KOPT-K1 (cell line): ENCODE measurements around the gene ATP6V0A1.
A peak's percentile ranks its signal among the peaks of the same experiment; 100 is the strongest.
"Not testable (repeated sequence)": the region's sequence is repeated elsewhere in the genome, so short reads cannot be mapped to it uniquely, and the experiment has no call there.

Experiments
- H3K27ac ChIP-seq: fragments of 200-600 bp; sonication (generic); 2 replicates; pipeline ENCODE4 v1.5.1; 2016; ENCODE audit warnings: antibody characterized with exemption, mild to moderate bottlenecking, low read depth, low read length; ENCODE audit not compliant: poor library complexity, severe bottlenecking
- H3K36me3 ChIP-seq: fragments of 200-600 bp; sonication (generic); 2 replicates; pipeline ENCODE4 v1.5.1; 2017; ENCODE audit warnings: antibody characterized with exemption, mild to moderate bottlenecking, low read length, moderate library complexity; ENCODE audit not compliant: insufficient read depth
- H3K9me3 ChIP-seq: fragments of 200-600 bp; sonication (generic); 2 replicates; pipeline ENCODE4 v1.5.1; 2017; ENCODE audit warnings: antibody characterized with exemption, low read length, mild to moderate bottlenecking; ENCODE audit not compliant: insufficient read depth, poor library complexity, severe bottlenecking

ATP6V0A1 gene

GRCh38 chr17:42458497-42459255 lies at the start of gene ATP6V0A1:
ATP6V0A1 (plus strand) TSS chr17:42458878; CDS start chr17:42460895, 2,017 bp downstream.
- Histone ChIP-seq H3K36me3 (no peaks in the 10 kb centered on the region), H3K9me3 (no peaks in the 10 kb centered on the region), H3K27ac (no peak within 1 kb of the TSS)

DNA sequence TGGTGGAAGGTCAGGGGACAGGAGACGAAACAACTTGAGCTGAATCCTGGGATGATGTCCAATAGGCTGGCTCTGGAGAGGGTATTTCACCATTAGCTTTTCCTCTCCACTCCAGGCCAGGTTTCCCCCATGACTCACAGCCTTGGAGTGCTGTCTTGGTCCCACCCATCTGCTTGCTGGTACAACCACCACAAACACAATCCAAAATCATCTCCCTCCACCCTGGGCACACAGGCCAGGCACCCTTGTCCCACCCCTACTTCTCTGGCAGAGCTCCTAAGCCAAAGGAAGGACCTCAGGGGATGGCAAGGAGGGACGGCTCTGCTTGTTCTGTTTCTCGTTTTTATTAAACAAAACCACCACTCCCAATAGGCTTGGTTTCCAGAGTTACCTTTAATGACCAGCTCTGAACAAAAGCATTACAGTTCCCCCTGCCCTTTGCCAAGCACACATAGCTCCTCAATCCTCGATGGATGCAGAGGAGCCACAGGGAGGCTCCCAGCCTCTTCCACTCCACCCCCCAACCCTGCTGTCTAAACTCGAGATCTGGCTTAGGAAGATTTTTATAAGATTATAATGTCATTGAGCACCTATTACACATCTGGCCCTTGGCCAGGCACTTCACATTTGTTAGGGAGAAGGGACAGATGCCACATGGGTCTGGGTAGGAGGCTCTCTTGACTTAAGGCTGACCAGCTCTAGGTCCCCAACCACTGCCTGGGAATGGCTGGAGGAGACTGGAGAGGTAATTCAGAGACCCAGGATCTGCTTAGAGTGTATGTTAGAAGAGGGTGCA lies 49.0 kb upstream of the ATP6V0A1 start:
- Histone ChIP-seq H3K9me3 (no peaks in the 10 kb centered on the region), H3K27ac (no peak overlapping the region), H3K36me3 (no peaks in the 10 kb centered on the region)

DNA sequence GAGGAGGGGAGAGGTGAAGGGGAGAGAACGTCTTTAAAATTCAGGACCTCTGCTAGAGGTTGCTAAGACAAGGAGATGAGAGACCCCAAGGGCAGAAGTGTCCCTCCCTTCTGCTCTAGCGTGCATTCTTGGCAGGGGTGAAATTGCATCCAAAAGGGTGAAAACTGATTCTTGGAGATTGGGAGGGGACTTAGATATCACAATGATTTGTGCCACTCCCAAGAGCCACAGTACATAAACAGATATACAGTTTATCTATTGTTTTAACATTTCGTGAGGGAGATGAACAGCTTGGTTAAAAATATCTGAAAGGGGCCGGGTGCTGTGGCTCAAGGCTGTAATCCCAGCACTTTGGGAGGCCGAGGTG lies 48.4 kb upstream of the ATP6V0A1 start:
- no peak overlapping the region for H3K27ac ChIP-seq
- no peaks in the 10 kb centered on the region for H3K36me3 ChIP-seq

GRCh38 chr17:42411361-42411760 lies 47.3 kb upstream of the ATP6V0A1 start:
- H3K9me3 ChIP-seq = no peaks in the 10 kb centered on the region
- H3K27ac ChIP-seq = no peak overlapping the region
- H3K36me3 ChIP-seq = no peaks in the 10 kb centered on the region

More for the DNA sequence above, 48.4 kb upstream of the ATP6V0A1 start:
- H3K9me3 ChIP-seq = no peaks in the 10 kb centered on the region

- Histone ChIP-seq H3K27ac (no peak overlapping the region), H3K36me3 (no peaks in the 10 kb centered on the region), H3K9me3 (no peaks in the 10 kb centered on the region)
Measured at GRCh38 chr17:42411905-42412679, 46.6 kb upstream of the ATP6V0A1 start.

DNA sequence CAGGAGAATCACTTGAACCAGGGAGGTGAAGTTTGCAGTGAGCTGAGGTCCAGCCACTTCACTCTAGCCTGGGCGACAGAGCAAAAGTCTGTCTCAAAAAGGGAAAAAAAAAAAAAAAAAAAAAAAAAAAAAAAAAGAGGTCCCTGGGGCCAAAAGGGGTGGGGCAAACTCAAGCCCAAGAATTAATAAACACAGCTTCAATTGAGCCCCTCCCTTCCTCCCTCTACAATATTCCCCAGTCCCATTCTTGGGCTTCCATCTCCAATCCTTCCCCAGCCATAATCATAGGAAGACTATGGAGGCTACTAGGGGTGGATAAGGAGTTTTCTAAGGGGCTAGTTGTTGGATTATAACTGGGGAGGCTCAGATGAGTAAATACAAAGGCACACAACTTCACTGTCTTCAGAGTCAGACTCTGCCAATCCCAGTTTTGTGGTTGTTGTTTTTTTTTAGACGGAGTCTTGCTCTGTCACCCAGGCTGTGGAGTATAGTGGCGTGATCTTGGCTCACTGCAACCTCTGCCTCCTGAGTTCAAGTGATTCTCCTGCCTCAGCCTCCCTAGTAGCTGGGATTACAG lies 45.1 kb upstream of the ATP6V0A1 start:
- Histone ChIP-seq H3K27ac (no peak overlapping the region), H3K36me3 (no peaks in the 10 kb centered on the region), H3K9me3 (no peaks in the 10 kb centered on the region)

DNA sequence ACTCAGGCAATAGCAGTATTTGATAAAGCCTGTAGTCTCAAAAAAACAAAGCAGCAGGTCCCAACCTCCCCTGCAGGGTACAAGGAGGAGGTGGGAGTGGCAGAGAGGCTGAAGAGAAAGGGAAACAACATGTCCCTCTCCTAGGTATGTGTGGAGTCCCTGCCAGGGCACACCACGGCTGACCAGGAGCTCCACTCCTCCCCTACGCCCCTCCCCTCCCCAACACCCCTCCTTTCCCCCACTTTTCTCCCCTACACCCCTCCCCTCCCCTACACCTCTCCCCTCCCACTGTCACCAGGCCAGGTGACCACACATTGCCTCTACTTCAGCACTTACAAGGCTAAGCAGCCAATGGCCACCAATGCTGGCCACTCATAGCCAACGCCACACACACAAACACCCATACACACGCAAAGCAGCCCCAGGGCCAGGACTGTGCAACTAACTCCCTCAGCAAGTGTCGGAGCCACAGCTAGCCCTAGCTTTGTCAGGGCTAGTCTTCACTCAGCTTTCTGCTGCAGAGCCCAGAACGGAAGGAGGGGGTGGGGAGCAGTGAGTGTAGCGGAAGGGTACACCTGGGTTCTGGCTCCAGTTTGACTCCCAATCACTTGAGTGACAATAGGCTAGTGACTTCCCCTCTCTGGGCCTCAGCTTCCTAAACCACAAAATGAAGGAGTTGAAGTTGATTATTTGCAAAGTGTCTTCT lies 43.8 kb upstream of the ATP6V0A1 start:
- peak overlapping the region; percentile 90 for H3K27ac ChIP-seq

DNA sequence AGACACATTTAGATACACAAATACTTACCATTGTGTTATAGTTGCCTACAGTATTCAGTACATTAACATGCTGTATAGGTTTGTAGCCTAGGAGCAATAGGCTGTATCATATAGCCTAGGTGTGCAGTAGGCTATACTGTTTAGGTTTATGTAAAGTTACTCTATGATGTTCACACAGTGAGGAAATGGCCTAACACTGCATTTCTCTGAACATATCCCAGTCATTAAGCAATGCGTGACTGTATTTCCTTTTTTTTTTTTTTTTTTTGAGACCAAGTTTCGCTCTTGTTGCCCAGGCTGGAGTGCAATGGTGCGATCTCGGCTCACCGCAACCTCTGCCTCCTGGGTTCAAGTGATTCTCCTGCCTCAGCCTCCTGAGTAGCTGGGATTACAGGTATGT lies 40.7 kb upstream of the ATP6V0A1 start:
- not testable (repeated sequence) for H3K9me3 ChIP-seq, H3K27ac ChIP-seq, H3K36me3 ChIP-seq

More for the DNA sequence above, 43.8 kb upstream of the ATP6V0A1 start:
- H3K36me3 ChIP-seq = no peaks in the 10 kb centered on the region
- no peaks in the 10 kb centered on the region for H3K9me3 ChIP-seq

GRCh38 chr17:42421136-42421506 lies 37.6 kb upstream of the ATP6V0A1 start:
- Histone ChIP-seq H3K27ac (no peak overlapping the region), H3K36me3 (no peaks in the 10 kb centered on the region), H3K9me3 (no peaks in the 10 kb centered on the region)

DNA sequence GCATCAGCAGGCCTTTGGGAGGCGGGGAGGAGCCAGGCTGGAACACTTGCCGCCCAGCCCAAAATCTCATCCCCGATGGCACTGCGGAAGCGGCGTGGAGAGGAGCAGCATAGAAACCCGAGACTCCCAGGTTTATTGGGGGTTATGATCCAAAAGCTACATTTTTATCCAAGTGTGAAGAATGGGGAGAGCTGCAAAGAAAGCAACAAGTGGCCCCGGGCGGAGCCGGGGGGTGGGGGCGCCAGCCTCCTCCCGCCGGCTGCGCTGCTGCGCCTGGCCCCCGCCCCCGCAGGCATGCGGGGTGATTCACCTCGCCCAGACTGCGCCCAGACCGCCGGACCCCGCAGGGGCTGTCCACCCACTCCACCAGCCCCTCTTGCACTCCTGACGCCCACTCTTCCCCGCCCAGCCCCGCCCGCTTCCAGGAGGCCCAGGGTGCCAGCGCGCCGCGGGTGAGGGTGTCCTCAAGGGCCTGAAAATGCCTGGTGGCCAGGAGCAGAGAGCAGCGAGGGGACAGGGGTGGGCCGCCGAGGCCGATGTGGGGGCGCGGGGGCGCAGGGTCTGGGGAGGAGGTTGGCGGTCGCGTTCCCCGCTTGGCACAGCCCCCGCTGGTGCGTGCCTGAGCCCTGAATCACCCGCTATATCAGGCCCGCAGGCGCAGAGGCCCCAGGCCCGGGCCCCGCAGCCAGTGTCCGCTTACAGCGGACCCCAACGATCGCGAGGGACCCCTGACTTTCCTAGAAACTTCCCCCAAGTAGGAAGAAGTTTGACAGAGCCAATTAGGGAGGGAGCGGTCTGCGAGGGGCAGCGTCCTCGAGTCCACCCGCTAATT lies 37.0 kb upstream of the ATP6V0A1 start:
- no peaks in the 10 kb centered on the region for H3K36me3 ChIP-seq
- H3K9me3 ChIP-seq = no peaks in the 10 kb centered on the region
- H3K27ac ChIP-seq = no peak overlapping the region

- no peaks in the 10 kb centered on the region for H3K9me3 ChIP-seq
- H3K27ac ChIP-seq = no peak overlapping the region
- no peaks in the 10 kb centered on the region for H3K36me3 ChIP-seq
Measured at GRCh38 chr17:42422412-42422957, 36.2 kb upstream of the ATP6V0A1 start.

- Histone ChIP-seq H3K9me3 (no peaks in the 10 kb centered on the region), H3K27ac (no peak within 1 kb of the TSS), H3K36me3 (no peaks in the 10 kb centered on the region)
Measured at GRCh38 chr17:42422958-42423712, 35.5 kb upstream of the ATP6V0A1 start, which contains the start of gene CAVIN1. CAVIN1 (minus strand) TSS chr17:42423256; CDS start chr17:42423097, 159 bp downstream.

GRCh38 chr17:42423766-42424165 lies 34.9 kb upstream of the ATP6V0A1 start:
- Histone ChIP-seq H3K36me3 (no peaks in the 10 kb centered on the region), H3K9me3 (no peaks in the 10 kb centered on the region), H3K27ac (no peak overlapping the region)
